IPS DF 4.7 (cell line): Measurements from ENCODE around the gene COX19.
"Not testable (repeated sequence)": the region's sequence is repeated elsewhere in the genome, so short reads cannot be mapped to it uniquely, and the experiment has no call there.

ENCODE experiments used
- DNase-seq: peaks from one replicate; pipeline ENCODE4 v3.0.0-alpha.2; 2013; ENCODE audit warnings: low spot score; ENCODE audit errors: extremely low read depth

Gene COX19

DNA sequence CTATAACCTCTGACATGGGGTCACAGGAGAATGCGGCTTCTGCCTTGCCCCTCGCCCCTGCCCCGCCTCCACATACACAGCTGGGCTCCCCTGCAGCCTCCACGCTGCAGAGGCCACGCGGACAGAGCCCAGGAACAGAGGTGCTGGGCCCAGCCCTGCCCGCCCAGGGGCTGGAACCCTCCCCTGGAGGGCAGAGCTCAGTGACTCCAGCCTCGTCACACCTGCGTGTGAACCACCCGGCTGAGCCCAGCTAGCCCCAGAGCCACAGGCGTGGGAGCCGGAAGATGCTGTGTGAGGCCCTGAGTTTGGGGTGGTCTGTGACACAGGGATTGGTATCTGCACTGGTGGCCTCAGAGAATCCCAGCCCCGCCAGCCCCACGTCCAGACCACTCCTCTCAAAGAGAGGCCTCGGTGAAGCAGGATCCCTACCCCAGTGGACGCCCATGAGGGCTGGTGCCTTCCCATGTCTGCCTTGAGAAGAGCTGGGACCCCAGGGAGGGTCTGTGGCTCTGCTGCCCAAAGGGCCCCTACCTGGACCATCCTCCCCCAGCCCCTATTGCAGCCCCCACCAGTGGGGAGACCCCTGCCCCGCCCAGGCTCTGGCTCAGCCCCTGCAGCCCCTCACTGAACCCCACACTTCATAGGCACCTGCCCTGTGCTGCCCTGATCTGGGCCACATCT lies 12.8 kb downstream of the COX19 start:
- no peak for DNase-seq

- no peak for DNase-seq
These were observed 13.6 kb downstream of the COX19 start for GRCh38 chr7:961546-962400.

GRCh38 chr7:960972-961371 lies 14.4 kb downstream of the COX19 start:
- not testable (repeated sequence) for DNase-seq

GRCh38 chr7:960269-960871 lies 15.0 kb downstream of the COX19 start:
- no peak for DNase-seq

DNA sequence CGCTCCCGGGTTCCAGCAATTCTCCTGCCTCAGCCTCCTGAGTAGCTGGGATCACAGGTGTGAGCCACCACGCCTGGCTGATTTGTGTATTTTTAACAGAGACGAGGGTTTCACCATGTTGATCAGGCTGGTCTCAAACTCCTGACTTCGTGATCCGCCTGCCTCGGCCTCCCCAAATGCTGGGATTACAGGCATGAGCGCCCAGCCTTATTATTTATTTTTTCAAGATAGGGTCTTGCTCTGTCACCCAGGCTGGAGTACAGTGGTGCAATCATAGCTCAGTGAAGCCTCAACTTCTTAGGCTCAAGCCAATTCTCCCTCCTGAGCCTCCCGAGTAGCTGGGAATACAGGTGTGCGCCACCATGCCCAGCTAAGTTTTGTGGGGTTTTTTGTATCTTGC lies 15.6 kb downstream of the COX19 start:
- not testable (repeated sequence) for DNase-seq

GRCh38 chr7:959271-959670 lies 16.1 kb downstream of the COX19 start:
- no peak for DNase-seq

DNA sequence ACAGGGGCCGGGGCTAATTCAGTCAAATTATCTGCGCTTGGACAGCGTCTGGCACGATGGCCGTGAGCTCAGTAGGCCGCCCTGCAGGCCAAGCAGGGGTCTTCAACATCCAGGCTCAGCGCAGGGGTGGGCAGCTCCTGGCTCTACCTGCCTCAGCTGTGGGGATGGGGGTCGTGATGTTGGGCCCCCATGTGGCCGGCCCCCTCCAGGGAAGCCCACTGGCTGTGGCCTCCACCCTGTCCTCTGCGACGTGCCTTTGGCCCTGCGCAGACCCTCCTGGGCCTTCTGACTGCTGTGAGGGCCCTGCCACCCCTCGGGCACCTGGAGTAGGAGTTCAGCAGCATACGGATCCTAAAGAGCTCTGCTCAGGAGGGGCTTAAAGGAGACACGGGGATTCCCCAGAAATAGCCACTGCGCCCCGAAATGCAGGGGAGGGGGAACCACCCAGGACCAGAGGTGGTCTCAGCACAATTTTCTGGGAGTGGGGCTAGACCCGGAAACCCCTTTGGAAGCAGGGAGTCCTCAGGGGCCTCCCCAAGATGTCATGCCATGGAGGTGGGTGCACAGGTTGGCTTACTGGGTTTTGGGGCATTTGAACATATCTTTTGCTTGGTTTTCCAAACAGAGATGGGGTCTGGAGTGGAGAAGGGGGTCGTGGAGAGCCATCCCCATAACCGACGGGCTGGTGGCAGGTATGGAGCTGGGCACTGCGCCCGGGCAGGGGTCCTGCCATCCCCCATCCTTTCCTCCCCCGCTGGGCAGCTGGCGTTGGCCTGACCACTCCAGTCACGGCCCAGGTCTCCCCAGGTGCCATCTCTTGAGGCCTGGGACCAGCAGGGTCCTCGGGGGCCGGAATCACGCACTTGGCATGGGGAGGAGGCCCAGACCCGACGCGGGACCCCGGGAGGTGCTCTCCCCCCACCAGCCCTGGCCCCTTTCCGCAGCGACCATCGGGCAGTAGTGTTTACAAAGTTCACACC lies 16.8 kb downstream of the COX19 start:
- no peak for DNase-seq

DNA sequence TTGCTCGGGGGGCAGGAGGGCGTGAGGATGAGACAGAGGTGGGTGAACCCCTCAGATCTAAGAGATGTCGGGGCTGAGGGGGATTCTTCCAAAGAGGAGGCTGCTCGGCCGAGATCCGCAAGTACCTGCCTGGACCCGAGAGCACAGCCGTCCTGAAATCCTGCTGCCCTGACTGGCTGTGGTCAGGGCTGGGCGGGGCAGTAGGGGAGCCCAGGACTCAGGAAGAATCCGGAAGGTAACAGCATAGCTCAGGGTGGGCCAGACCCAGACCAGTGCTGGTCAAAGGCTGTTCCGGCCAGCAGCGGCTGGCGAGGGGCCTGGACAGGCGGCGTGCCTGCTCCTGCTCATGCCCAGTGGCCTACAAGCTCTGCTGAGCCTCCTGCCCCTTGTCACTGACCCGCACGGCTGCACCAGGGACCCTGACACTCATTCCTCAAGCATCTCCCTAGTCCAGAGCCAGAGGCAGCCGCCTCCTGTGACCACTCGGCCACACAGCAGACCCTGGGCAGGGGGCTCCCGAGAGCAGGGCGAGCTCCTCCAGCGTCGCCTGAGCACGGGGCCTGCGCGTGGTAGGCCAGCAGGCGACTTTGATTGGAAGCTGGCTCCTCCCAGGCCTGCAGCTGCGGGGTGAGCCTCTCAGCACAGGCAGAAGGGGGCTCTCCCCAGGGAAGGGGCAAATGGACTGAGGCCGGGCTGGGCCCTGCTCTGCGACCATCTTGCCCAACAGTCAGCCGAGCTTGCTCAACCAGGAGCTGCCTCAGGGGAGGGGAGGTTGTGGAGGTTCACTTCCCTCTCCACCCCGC lies 17.7 kb downstream of the COX19 start:
- no peak for DNase-seq

DNA sequence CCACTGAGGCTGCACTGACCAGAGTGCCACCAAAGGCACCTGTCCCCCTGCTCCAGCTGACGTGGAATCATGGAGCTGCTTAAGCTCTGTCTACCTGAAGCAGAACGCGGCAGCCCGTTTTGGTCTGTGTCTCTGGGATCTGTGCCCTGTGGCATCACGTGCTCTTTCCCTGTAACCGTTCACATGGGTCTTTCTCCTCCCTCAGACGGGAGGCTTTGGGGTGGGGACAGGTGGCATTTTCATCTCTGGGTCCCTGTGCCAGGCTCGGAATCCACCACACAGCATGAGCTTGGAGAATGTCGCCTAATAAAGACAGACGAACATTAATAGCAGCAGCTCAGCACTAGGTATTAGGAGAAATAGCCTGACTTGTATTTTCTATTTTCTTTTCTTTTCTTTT lies 19.3 kb downstream of the COX19 start:
- no peak for DNase-seq

DNA sequence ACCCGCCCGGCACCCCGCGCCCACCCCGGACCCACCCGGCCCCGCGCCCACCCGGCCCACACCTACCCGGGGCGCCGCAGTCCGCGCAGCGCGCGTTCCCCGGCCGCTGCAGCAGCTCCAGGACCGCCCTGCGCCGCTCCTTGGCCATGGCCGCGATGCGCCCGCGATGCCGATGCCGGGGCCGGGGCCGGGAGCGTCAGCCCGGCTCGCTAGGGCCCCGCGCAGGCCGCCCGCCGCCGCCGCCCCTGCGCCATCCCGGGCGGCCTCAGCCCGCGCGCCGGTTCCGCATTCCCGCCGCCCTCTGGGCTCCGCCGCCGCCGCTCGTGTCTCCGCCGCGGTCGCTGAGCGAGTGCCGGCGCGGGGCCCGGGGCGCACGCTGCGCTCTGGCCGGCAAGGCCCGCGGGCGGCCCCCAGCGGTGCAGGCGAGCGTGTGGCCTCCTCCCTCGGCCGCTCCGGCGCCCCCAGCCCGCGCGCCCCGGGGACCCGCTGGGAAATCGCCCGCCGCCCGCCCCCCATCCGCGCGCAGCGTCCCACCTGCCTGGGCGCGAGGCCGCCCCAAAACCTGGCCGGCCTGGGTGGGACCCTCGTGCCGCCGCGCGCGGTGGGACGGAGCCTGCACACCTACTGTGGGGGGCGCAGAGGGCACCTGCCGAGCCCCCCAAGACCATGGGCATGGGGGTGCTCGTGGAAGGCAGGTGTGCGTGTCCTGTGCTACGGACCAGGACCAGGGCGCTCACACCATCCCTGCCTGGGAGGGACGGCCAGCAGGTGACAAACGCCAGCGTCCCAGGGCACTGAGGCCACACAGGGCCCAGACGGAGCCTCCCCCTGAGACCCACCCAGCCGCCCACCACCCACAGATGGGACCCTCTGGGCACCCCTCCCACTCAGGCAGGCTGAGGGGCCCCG lies 20.8 kb downstream of the COX19 start, which contains the start of gene ADAP1:
Gene ADAP1, minus strand, starts transcription at position 351 of the 909 bp plus-strand sequence. Its CDS starts 203 bp downstream, at position 148.
- no peak for DNase-seq

- no peak for DNase-seq
These were observed 21.6 kb downstream of the COX19 start for GRCh38 chr7:953547-954327.

DNA sequence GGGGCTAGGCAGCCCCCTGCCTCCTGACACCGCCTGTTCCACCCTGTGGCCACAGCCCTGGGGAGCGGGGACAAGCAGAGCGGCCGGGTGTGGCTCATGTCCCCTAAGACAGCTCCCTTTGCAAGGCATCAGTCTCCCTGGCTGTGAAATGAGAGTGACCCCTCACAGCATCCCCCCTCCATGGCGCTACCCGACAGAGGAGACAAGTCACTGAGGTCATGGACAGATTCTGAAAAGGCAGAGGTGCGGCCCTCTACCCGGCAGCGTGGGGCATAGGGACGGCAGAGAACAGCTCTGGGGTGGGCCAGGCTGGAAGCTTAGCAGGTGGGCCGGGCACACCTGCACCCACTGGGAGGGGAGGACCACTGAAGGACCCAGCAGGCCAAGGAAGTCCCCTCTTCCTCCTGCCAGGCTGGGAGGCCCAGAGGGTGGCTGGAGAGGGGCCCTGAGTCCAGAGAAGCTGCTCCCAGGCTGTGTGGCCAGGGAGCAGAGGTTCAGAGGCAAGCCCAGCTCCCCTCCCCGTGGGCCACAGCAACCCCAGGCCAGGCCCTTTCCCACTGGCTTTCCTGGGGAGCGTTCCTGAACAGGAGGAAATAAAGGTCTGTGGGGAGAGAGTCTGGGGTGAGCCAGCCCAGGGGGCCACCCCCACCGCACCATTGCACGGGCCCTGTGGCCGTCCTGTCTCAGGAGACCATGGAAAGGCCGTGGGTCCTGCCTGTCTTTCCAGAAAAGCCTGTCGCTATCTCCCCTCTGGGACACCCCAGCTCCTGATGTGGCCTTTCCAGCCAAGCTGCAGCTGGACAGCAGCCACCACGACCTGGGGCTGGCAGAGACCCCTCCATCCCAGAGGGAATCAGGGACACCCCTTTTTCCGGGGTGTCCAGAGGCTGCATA lies 22.6 kb downstream of the COX19 start:
- DNase-seq: no peak

- DNase-seq: no peak
These were observed 23.3 kb downstream of the COX19 start for GRCh38 chr7:951881-952547.

GRCh38 chr7:949021-949934 lies 26.1 kb downstream of the COX19 start:
- no peak for DNase-seq

DNA sequence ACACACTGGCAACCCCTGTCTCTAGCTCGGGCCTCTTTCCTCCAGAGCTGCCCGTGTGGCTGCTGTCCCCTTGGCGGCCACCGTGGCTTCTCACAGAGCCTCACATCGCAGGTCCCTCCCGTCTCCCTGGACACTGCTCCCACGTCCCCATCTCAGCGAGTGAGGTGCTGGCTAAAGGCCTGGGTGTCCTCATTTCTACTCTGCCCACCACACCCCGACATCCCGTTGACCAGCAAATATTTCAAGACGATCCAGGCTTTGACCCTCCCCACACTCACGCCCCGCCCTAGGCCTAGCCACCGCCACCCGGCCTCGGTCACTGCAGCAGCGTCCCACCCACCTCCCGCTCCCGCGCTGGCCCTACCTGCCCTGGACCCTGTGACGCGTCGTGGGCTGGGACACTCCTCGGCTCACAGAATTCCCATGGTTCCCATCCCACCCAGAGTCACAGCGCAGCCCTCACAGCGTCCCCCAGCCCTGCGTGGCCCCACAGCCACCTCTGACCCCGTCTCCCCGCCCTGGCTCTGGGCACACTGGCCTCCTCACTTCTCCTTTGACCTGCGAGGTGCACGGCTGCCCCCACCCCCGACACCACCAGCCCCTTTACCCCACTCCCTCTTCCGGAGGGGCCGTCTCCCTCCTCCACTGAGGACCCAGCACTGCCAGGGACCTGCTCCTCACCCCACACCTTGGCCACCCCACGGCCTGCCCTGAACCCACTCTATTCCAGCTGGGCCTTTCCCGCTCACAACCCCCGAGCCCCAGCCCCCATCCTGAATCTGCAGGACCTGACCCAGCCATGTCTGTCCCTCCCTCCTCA lies 27.7 kb downstream of the COX19 start:
- no peak for DNase-seq
